IPS-18c (cell line): Measurements from ENCODE around the gene DAPP1.

Experiments used
- H3K4me3 ChIP-seq: 2 replicates; pipeline ENCODE4 v1.7.0; 2013; ENCODE audit warnings: low read depth, mild to moderate bottlenecking, low read length, moderate library complexity; ENCODE audit not compliant: insufficient read depth
- H3K9me3 ChIP-seq: one replicate; pipeline ENCODE4 v1.6.1; 2013; ENCODE audit warnings: mild to moderate bottlenecking, low read length, moderate library complexity; ENCODE audit not compliant: control insufficient read depth, insufficient read depth

Gene DAPP1

DNA sequence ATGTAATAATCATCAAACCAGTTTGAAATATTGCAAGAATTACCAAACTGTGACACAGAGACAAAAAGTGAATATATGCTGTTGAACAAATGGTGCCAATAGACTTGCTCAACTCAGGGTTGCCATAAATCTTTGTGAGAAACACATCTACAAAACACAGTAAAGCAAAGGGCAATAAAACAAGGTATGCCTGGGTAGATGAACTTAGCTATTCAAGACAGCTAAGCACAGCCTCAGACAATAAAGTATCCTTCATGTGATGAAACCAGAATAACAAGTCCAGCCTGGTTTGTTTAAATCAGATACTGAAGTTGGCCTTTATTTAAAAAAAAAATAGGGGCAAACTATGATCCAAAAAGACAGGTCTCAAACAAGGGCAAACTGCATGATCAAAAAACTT lies 58.4 kb downstream of the DAPP1 start:
- H3K4me3 ChIP-seq = no peak overlapping the region
- no peaks in the 10 kb centered on the region for H3K9me3 ChIP-seq

- no peak overlapping the region for H3K4me3 ChIP-seq
- H3K9me3 ChIP-seq = no peaks in the 10 kb centered on the region
These were observed 60.3 kb downstream of the DAPP1 start for GRCh38 chr4:99876946-99877345.

DNA sequence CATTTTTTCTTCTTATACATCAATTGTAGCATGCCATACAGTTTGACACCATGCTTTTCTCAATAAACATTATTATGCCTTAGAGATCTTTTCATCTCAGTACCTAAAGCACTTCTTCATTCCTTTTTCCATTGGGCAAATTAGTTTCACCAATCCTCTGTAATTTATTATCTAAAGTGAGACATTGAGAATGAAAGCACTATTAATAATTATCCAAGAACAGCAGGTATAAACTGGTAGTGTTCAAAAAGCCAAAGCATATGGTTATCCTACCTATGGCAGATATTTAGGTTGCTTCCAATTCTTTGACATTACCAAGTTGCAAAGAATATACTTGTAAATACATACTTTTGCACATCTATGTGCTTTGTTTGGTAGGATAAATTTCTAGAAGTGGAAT lies 62.0 kb downstream of the DAPP1 start:
- Histone ChIP-seq H3K9me3 (no peaks in the 10 kb centered on the region), H3K4me3 (no peak overlapping the region)

DNA sequence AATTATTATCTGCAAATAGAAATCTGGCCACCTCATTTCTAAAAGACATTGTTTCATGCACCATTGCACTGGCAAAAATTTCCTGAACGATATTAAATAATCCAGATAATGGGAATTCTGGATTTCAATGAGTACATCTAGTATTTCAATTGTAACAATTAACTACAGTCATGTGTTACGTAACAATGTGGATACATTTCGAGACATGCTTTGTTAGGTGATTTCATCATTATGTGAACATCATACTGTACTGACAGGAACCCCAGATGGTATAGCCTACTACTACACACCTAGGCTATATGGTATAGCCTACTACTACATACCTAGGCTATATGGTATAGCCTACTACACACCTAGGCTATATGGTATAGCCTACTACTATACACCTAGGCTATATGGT lies 62.8 kb downstream of the DAPP1 start:
- no peak overlapping the region for H3K4me3 ChIP-seq
- no peaks in the 10 kb centered on the region for H3K9me3 ChIP-seq

DNA sequence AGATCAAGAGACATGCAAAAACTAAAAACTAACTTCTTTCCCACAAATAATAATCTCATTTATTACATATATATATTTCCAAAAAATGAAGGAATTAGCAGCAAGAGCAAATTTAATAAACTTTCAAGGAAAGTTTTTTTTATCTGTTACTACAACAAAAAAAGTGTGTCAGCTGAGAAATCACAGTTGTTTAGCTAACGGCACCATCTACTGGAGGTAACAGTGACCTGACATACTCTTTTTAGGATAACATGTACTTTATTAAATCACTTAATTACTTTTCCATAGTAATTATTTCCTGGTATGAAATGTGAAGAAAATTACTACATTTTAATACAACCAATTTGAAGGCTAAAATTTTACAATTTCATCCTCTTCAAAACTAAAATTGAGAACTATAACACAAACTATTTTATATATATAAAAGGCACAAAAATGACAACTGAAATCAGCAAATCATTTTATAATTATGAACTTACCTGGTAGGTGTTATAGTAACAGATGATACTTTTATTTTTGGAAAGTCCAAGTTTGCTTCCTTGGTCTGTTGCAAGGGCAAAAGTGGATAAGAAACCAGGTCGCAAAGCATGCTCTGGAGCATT lies 68.5 kb downstream of the DAPP1 start:
- no peak overlapping the region for H3K4me3 ChIP-seq
- no peaks in the 10 kb centered on the region for H3K9me3 ChIP-seq

GRCh38 chr4:99885687-99886086 lies 69.1 kb downstream of the DAPP1 start:
- no peaks in the 10 kb centered on the region for H3K9me3 ChIP-seq
- no peak overlapping the region for H3K4me3 ChIP-seq

DNA sequence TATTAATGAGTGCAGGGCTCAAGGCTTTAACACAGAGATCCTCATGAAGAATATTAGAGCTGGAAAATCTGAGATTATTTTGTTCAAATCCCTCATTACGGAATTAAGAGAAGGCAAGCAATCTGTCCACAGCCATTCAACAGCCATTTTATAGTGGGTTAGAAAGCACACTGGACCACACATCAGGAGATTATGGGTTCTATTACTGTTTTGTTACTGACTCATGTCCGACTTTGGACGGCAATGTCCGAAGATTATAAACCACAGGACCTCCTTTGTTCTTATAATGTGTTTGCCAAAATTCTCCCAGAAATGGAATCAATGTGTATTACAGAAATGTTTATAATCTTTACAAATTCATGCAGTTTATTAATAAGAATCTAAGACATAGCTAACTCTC lies 69.5 kb downstream of the DAPP1 start:
- no peak overlapping the region for H3K4me3 ChIP-seq
- H3K9me3 ChIP-seq = no peaks in the 10 kb centered on the region

- Histone ChIP-seq H3K9me3 (no peaks in the 10 kb centered on the region), H3K4me3 (no peak overlapping the region)
These were observed 71.2 kb downstream of the DAPP1 start for GRCh38 chr4:99887837-99888236.

- no peak overlapping the region for H3K4me3 ChIP-seq
- no peaks in the 10 kb centered on the region for H3K9me3 ChIP-seq
These were observed 74.7 kb downstream of the DAPP1 start for GRCh38 chr4:99891351-99891750.

- Histone ChIP-seq H3K9me3 (no peaks in the 10 kb centered on the region), H3K4me3 (no peak overlapping the region; the same call in 1 of the 2 replicates)
These were observed 76.4 kb downstream of the DAPP1 start for GRCh38 chr4:99893029-99893428.

DNA sequence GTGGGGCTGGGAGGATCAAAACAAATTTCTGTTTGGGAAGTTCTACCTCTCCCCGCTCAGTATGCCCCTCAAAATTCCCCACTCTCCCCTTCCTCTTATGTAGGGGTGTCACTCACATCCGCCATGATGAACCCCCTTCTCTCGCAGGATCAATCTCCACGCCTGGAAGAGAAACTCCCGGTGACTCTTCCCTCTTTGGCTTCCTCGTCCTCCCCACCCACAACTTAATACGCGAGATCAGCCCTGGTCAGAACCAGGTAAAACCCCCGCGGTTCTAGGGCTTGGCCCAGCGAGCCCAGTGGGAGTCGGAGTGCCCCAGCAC lies 77.2 kb downstream of the DAPP1 start:
- H3K9me3 ChIP-seq = no peaks in the 10 kb centered on the region
- peak overlapping the region; percentile 89 for H3K4me3 ChIP-seq

DNA sequence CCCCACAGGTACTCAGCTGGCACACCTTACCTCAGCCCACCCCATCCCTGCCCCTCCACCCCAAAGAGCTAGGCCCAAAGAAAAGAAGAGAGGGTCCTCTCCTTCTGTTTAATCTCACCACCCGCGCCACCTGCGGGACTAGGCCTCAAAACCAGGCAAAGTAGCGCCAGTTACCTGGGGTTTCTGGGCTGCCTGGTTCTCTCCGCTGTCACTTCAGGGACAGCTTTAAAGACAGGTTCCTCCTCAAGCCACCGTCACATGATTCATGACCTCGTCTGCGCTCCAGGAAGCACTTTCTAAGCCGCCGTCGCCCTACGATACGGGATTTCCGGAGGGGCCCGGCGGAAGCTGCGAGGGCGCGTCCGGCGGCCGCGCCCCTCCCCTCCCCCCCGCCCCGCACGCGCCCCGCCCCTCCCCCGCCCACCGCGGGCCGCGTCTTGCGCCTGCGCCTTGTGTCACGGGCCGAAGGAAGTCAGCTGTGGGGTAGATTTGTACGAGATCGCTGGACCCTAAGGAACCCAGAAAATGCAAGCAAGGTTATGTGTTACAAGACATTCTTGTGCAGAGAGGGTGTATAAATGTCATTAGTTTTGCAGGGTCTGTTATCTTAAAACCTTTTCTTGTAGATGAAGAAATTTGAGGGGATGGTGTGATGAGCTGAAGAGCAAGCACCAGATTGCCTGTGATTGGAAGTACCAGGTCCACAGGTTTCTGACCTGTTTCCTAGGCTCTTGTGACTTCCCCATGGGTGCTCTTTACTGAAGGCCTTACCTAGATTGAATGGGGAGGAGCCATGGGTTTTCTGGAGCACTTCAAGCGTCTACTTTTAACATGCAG lies 77.8 kb downstream of the DAPP1 start, which contains the start of gene LAMTOR3:
LAMTOR3 (minus strand) TSS at position 267 of the 837 bp plus-strand sequence. CDS start 464 bp downstream, outside the sequence.
- Histone ChIP-seq H3K4me3 (peak within 1 kb of the TSS; percentile 89), H3K9me3 (no peaks in the 10 kb centered on the region)

DNA sequence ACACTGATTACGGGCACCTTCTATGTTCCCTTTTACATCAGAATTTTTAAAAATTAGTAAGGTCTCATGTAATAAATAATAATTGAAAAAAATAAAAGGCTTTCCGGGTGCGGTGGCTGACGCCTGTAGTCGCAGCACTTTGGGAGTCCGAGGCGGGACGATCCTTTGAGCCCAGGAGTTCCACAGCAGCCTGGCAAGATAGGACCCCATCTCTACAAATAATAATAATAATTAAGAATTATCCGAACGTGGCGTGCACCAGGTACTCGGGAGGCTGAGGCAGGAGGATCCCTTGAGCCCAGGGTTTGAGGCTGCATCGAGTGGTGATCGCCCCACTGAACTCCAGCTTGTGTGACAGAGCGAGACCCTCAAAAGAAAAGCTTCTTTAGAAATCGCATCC lies 78.4 kb downstream of the DAPP1 start:
- peak overlapping the region; percentile 62; the same call in 1 of the 2 replicates for H3K4me3 ChIP-seq

GRCh38 chr4:99915449-99915848 lies 98.8 kb downstream of the DAPP1 start:
- Histone ChIP-seq H3K9me3 (no peaks in the 10 kb centered on the region), H3K4me3 (no peak overlapping the region)

More for the DNA sequence above, 78.4 kb downstream of the DAPP1 start:
- H3K9me3 ChIP-seq = no peaks in the 10 kb centered on the region

DNA sequence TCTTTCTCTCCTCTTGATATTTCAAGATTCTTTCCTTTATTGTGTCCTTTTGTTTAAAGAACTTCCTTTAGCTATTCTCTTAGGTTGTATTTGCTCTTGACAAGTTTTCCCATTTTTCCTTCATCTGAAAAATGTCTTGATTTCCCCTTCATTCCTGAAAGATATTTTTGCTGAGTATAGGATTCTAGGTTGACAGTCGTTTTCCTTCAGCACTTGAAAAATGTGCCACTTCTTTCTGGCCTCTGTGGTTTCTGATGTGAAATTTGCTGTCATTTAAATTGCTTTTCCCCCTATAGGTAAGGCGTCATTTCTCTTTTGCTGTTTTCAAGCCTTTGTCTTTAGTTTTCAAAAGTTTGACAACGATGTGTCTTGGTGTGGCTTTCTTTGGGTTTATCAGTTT lies 100.9 kb downstream of the DAPP1 start:
- Histone ChIP-seq H3K9me3 (no peaks in the 10 kb centered on the region), H3K4me3 (no peak overlapping the region)

- Histone ChIP-seq H3K9me3 (no peaks in the 10 kb centered on the region), H3K4me3 (no peak overlapping the region)
These were observed 102.0 kb downstream of the DAPP1 start for GRCh38 chr4:99918656-99919055.
